Tibial nerve (tissue), 4 donors: ENCODE results near the gene CAMK2B.

Source experiments
- EP300 ChIP-seq, 2 donors: sonication (generic); formaldehyde crosslinking; IDR thresholded peaks; one replicate each; pipeline ENCODE4 v1.6.1; 2017; ENCODE audit warnings: antibody characterized with exemption in 2 of 2, mild to moderate bottlenecking in 1 of 2
- TF ChIP-seq, protein P1 (sequence below), 5 experiments: fragments of 200-600 bp in 3 of 5; fragments of 450-650 bp in 2 of 5; sonication (generic) in 3 of 5; IDR thresholded peaks; one replicate each; pipeline ENCODE4 v1.5.1; 2016 to 2019; ENCODE audit warnings: antibody characterized with exemption in 5 of 5, mild to moderate bottlenecking in 3 of 5, moderate library complexity in 2 of 5

GRCh38 chr7:44287488-44288380 lies 37.7 kb downstream of the CAMK2B start:
- TF ChIP-seq, protein P1, sequence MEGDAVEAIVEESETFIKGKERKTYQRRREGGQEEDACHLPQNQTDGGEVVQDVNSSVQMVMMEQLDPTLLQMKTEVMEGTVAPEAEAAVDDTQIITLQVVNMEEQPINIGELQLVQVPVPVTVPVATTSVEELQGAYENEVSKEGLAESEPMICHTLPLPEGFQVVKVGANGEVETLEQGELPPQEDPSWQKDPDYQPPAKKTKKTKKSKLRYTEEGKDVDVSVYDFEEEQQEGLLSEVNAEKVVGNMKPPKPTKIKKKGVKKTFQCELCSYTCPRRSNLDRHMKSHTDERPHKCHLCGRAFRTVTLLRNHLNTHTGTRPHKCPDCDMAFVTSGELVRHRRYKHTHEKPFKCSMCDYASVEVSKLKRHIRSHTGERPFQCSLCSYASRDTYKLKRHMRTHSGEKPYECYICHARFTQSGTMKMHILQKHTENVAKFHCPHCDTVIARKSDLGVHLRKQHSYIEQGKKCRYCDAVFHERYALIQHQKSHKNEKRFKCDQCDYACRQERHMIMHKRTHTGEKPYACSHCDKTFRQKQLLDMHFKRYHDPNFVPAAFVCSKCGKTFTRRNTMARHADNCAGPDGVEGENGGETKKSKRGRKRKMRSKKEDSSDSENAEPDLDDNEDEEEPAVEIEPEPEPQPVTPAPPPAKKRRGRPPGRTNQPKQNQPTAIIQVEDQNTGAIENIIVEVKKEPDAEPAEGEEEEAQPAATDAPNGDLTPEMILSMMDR (IDR thresholded peaks at IDR 0.05), result no peak
- no peak for TF ChIP-seq EP300 (IDR thresholded peaks at IDR 0.05)
